Peyer's patch (tissue), 4 donors: ENCODE results near the gene HNRNPUL1. TPM values are rescaled to one million over a fixed set of nuclear protein-coding genes. Genes with fewer than 3 reads are reported as not detected.
"Not testable (repeated sequence)": the region's sequence is repeated elsewhere in the genome, so short reads cannot be mapped to it uniquely, and the experiment has no call there.

Source experiments
- DNase-seq, 3 donors: peaks; one replicate each; pipeline ENCODE4 v3.0.0-alpha.2; 2017 to 2019
- H3K27ac ChIP-seq, 4 donors: fragments of 200-600 bp; sonication (generic); one replicate each; pipeline ENCODE4 v1.5.1; 2016 to 2019
- H3K27me3 ChIP-seq, 2 donors: fragments of 200-600 bp; sonication (generic); one replicate each; pipeline ENCODE4 v1.5.1; 2019
- H3K36me3 ChIP-seq, 3 donors: fragments of 200-600 bp; sonication (generic); one replicate each; pipeline ENCODE4 v1.5.1; 2016 to 2019
- H3K4me1 ChIP-seq, 4 donors: fragments of 200-600 bp; sonication (generic); one replicate each; pipeline ENCODE4 v1.5.1; 2016 to 2019
- H3K4me3 ChIP-seq, 4 donors: fragments of 200-600 bp; sonication (generic); 1 replicate in 3 of 4; 2 replicates in 1 of 4; pipeline ENCODE4 v1.5.1; 2016 to 2019; ENCODE audit warnings: mild to moderate bottlenecking in 1 of 4
- H3K9me3 ChIP-seq, 4 donors: fragments of 200-600 bp; sonication (generic); one replicate each; pipeline ENCODE4 v1.5.1; 2016 to 2019; ENCODE audit warnings: mild to moderate bottlenecking in 1 of 4
- CTCF ChIP-seq, 6 experiments: fragments of 450-650 bp in 4 of 6; fragments of 200-600 bp in 2 of 6; sonication (generic) in 1 of 6; IDR thresholded peaks; one replicate each; pipeline ENCODE4 v1.5.1; 2017 to 2019; ENCODE audit warnings: antibody characterized with exemption in 6 of 6, mild to moderate bottlenecking in 3 of 6, moderate library complexity in 1 of 6
- POLR2A ChIP-seq, 2 donors: fragments of 450-650 bp; IDR thresholded peaks; one replicate each; pipeline ENCODE4 v1.5.1; 2017; ENCODE audit warnings: antibody characterized with exemption in 2 of 2, mild to moderate bottlenecking in 2 of 2, moderate library complexity in 2 of 2
- total RNA-seq, 4 donors: library from RNA; depleted of rRNA; stranded (reverse); fragments of >200 nt; gene quantifications; one replicate each; pipeline ENCODE4 v1.1.0, GENCODE V29; 2016

The HNRNPUL1 gene
- total RNA-seq, 4 donors from 2014 or later: 123 to 244 (median 167) TPM

GRCh38 chr19:41335467-41335866, 71.3 kb downstream of the HNRNPUL1 start:
- TF ChIP-seq POLR2A (IDR thresholded peaks at IDR 0.05) (no peak), CTCF (IDR thresholded peaks at IDR 0.05) (no peak)
- no peaks in the 10 kb centered on the region for H3K9me3 ChIP-seq
- peak overlapping the region in 2 of 4 donors; percentile 39 to 57 for H3K27ac ChIP-seq
- peaks cover 0 to 35% (median 0%) of the 10 kb centered on the region in 3 donors for H3K36me3 ChIP-seq
- no peak overlapping the region for H3K4me3 ChIP-seq
- H3K4me1 ChIP-seq: peaks cover 0 to 13% (median 8%) of the 10 kb centered on the region in 4 donors
- DNase-seq: no peak
- no peaks in the 10 kb centered on the region for H3K27me3 ChIP-seq

- Histone ChIP-seq H3K9me3 (no peaks in the 10 kb centered on the region), H3K36me3 (peaks cover 0 to 39% (median 0%) of the 10 kb centered on the region in 3 donors)
- TF ChIP-seq POLR2A (IDR thresholded peaks at IDR 0.05) (no peak), CTCF (IDR thresholded peaks at IDR 0.05) (no peak)
Measured at GRCh38 chr19:41339936-41340335, 75.8 kb downstream of the HNRNPUL1 start.

GRCh38 chr19:41341669-41342490, 77.7 kb downstream of the HNRNPUL1 start:
- Histone ChIP-seq H3K27ac (peak overlapping the region in 1 of 4 donors; percentile 20), H3K4me3 (no peak overlapping the region), H3K27me3 (no peaks in the 10 kb centered on the region), H3K4me1 (peaks cover 0 to 9% (median 0%) of the 10 kb centered on the region in 4 donors), H3K9me3 (no peaks in the 10 kb centered on the region), H3K36me3 (peaks cover 0 to 44% (median 0%) of the 10 kb centered on the region in 3 donors)
- DNase-seq: peak in 1 of 3 donors; percentile 72
- TF ChIP-seq POLR2A (IDR thresholded peaks at IDR 0.05): no peak
- peak in 4 of 6 experiments; percentile 14 to 56 (median 44) for TF ChIP-seq CTCF (IDR thresholded peaks at IDR 0.05)

More at GRCh38 chr19:41339936-41340335, 75.8 kb downstream of the HNRNPUL1 start:
- Histone ChIP-seq H3K4me1 (peaks cover 0 to 15% (median 4%) of the 10 kb centered on the region in 4 donors), H3K27me3 (no peaks in the 10 kb centered on the region), H3K27ac (no peak overlapping the region), H3K4me3 (no peak overlapping the region)
- no peak for DNase-seq

GRCh38 chr19:41344162-41344561, 80.0 kb downstream of the HNRNPUL1 start:
- DNase-seq: no peak
- H3K4me1 ChIP-seq: peaks cover 0 to 9% (median 0%) of the 10 kb centered on the region in 4 donors
- TF ChIP-seq POLR2A (IDR thresholded peaks at IDR 0.05): no peak
- no peak for TF ChIP-seq CTCF (IDR thresholded peaks at IDR 0.05)
- H3K4me3 ChIP-seq: no peak overlapping the region
- H3K27ac ChIP-seq: no peak overlapping the region
- peaks cover 0 to 55% (median 0%) of the 10 kb centered on the region in 3 donors for H3K36me3 ChIP-seq
- H3K27me3 ChIP-seq: no peaks in the 10 kb centered on the region
- no peaks in the 10 kb centered on the region for H3K9me3 ChIP-seq

GRCh38 chr19:41346916-41347315, 82.7 kb downstream of the HNRNPUL1 start:
- not testable (repeated sequence) for H3K4me3 ChIP-seq, H3K9me3 ChIP-seq, H3K27me3 ChIP-seq, DNase-seq, H3K27ac ChIP-seq
- Histone ChIP-seq H3K4me1 (peaks cover 0 to 21% (median 5%) of the 10 kb centered on the region in 4 donors), H3K36me3 (peaks cover 0 to 38% (median 0%) of the 10 kb centered on the region in 3 donors)

GRCh38 chr19:41350735-41351338, 86.7 kb downstream of the HNRNPUL1 start:
- H3K4me3 ChIP-seq: peak overlapping the region; percentile 84 to 91 (median 88)
- peaks cover 0 to 21% (median 0%) of the 10 kb centered on the region in 3 donors for H3K36me3 ChIP-seq
- no peak for DNase-seq
- no peaks in the 10 kb centered on the region for H3K9me3 ChIP-seq
- H3K27me3 ChIP-seq: peaks cover 0 to 4% of the 10 kb centered on the region in 2 donors
- peaks cover 0 to 22% (median 8%) of the 10 kb centered on the region in 4 donors for H3K4me1 ChIP-seq
- H3K27ac ChIP-seq: peak overlapping the region; percentile 84 to 99 (median 92)
- TF ChIP-seq CTCF (IDR thresholded peaks at IDR 0.05) (no peak), POLR2A (IDR thresholded peaks at IDR 0.05) (no peak)
